NCI-H2029 treated with DMSO at 0.1 percent for 48 hours (cell line): ENCODE data around the gene DYNC2LI1.

Experiments
- DNase-seq: peaks from one replicate; lab custom pipeline; 2025; lab: John Stamatoyannopoulos, UW

DYNC2LI1 gene

GRCh38 chr2:43818761-43819160 lies 44.9 kb downstream of the DYNC2LI1 start:
- no peak for DNase-seq

- no peak for DNase-seq
These were observed 45.8 kb downstream of the DYNC2LI1 start for GRCh38 chr2:43819491-43820163.

- DNase-seq = no peak
These were observed 49.0 kb downstream of the DYNC2LI1 start for GRCh38 chr2:43822839-43823238.

GRCh38 chr2:43823751-43824150 lies 49.9 kb downstream of the DYNC2LI1 start:
- DNase-seq = no peak

GRCh38 chr2:43824512-43824911 lies 50.7 kb downstream of the DYNC2LI1 start:
- no peak for DNase-seq

- no peak for DNase-seq
These were observed 51.2 kb downstream of the DYNC2LI1 start for GRCh38 chr2:43824951-43825493.

- no peak for DNase-seq
These were observed 52.0 kb downstream of the DYNC2LI1 start for GRCh38 chr2:43825841-43826240.

GRCh38 chr2:43826305-43827250 lies 52.7 kb downstream of the DYNC2LI1 start:
- no peak for DNase-seq

- no peak for DNase-seq
These were observed 57.9 kb downstream of the DYNC2LI1 start for GRCh38 chr2:43831543-43832294.

GRCh38 chr2:43832457-43832856 lies 58.6 kb downstream of the DYNC2LI1 start:
- no peak for DNase-seq

- no peak for DNase-seq
These were observed 63.2 kb downstream of the DYNC2LI1 start for GRCh38 chr2:43837033-43837432.

- no peak for DNase-seq
These were observed 64.2 kb downstream of the DYNC2LI1 start for GRCh38 chr2:43837831-43838559.

GRCh38 chr2:43838560-43839267 lies 64.9 kb downstream of the DYNC2LI1 start, which contains the start of the genes ABCG5 and ABCG8:
Gene ABCG5 (minus strand): TSS chr2:43838839. CDS start chr2:43838679, 160 bp downstream.
Gene ABCG8 (plus strand): TSS chr2:43838971. CDS start chr2:43839054, 83 bp downstream.
- no peak for DNase-seq

- no peak for DNase-seq
These were observed 66.1 kb downstream of the DYNC2LI1 start for GRCh38 chr2:43839776-43840564.

- DNase-seq = no peak
These were observed 67.1 kb downstream of the DYNC2LI1 start for GRCh38 chr2:43840965-43841364.

GRCh38 chr2:43841949-43842865 lies 68.4 kb downstream of the DYNC2LI1 start:
- DNase-seq = no peak

GRCh38 chr2:43842866-43843226 lies 69.0 kb downstream of the DYNC2LI1 start:
- DNase-seq = no peak

- DNase-seq = no peak
These were observed 71.3 kb downstream of the DYNC2LI1 start for GRCh38 chr2:43845181-43845580.
